NCI-H82 treated with DMSO at 0.1 percent for 48 hours (cell line): Measurements from ENCODE around the gene FBXO48.

Experiments
- DNase-seq: peaks from one replicate; lab custom pipeline; 2025; ENCODE audit not compliant: unreplicated experiment; lab: John Stamatoyannopoulos, UW

Gene FBXO48

DNA sequence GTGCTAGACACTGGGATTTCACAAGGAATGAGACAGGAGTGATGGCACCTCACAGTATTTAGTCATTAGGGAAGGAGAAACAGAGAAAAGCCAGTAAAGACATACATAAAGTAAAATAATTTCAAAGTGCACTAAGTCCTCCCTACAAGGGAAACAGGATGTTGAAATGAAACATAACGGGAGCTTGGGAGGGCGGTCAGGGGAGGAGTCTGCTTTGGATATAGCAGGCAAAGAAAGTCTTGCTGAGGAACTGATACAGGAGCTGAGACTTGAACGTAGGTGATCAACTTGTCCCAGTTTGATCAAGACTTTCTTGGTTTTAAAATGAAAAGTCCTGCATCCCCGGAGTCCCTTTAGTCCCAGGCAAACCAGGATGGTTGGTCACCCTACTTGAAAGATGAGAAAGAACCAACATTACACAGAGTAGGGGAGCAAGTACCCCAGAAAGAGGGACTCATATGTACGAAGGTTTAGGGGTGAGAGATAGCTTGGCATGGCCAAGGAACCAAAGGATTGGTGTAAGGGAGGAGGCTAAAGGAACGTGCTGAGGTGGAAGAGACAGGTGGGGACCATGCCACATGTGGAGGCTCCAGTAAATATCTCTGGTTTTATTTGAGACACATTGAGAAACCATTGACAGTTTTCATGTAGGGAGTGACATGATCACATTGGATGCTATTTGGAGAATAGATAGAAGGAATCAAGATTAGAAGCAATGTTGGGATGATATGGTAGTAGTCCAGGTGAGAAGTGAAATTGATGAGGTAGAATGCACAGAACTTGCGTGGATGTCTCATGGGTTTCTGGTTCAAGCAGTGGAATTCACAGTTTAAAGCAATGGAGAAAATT lies 28.4 kb downstream of the FBXO48 start:
- no peak for DNase-seq

- no peak for DNase-seq
Measured at GRCh38 chr2:68436270-68436669, 30.8 kb downstream of the FBXO48 start.

DNA sequence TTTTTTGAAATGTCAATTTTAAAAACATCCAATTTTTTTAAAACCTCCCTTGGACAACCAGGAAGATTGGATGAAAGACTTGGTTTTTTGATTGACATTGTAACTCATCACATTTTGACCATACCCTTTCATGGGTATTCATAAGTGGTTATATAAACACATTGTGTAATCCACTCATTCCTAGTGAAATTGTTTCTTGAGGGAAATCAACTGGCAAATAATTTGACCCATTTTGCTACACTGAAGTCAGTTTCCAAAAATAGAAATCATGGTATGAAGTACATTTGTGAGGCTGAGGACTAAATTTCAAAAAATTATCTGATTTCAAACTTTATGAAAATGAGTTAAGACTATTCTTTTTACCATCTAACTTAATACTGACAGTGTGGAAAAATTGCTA lies 31.5 kb downstream of the FBXO48 start:
- no peak for DNase-seq

DNA sequence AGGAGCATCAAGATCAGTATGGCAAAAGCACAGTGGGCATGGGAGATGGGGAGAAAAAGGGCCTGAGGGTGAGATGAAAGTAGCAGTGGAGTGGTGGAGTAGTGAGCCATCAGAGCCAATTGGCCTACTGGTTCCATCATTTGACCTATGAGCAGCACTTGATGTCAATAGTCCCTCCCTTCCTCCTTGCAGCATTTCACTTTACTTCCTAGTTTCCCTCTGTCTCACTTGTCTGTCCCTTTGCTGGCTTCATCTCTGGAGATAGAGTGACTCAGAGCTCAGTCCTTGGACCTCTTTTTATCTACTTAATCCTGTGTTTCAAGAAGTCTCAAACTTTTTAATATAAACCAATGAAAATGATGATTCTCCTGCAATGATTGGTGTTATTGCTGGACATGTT lies 32.1 kb downstream of the FBXO48 start:
- no peak for DNase-seq

GRCh38 chr2:68432696-68433658 lies 34.1 kb downstream of the FBXO48 start:
- no peak for DNase-seq

DNA sequence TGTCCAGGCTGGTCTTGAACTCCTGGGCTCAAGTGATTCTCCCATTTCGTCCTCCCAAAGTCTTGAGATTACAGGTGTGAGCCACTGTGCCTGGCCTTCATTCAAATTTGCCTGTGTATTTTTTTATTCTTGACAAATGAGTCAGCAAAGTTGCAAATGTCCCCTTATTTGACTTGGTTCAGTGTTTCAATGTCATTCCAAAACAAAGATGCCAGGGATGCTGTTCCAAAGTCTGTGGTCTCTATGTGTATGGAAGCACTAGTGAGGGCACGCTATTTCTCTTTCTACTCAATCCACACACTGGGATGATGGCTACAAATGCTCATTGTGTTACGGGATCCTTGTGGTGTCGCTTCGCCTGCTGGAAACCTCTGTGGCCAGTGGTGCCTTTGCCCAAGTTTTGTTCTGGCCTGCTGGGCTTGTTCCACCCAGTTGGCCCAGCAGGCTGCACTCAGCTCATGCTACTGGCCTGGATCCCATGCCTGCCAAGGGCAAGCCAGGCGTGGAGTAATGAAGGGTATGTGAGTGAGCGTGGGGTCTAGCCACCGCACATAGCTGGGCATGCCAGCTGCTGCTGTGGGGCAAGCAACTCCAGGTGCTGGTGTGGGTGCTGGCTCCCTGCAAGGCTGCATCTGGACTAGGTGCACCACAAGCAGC lies 35.6 kb downstream of the FBXO48 start:
- DNase-seq: no peak

DNA sequence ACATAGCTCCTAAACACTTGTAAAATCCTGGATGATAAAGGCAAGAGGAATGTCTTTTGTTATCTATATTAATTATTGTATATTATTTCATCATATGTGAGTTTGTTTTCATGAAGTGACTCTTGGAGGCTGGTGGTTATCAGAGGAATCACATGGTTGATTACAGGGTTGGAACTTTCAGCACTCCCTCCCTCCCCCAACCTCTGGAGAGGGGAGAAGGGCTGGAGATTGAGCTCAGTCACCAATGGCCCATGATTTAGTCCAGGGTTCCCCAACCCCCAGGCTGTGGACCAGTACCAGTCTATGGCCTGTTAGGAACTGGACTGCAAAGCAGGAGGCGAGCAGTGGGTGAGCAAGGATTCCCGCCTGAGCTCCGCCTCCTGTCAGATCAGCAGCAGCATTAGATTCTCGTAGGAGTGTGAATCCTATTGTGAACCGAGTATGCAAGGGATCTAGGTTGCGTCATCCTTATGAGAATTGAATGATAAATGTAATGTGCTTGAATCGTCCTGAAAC lies 37.7 kb downstream of the FBXO48 start:
- DNase-seq: no peak

DNA sequence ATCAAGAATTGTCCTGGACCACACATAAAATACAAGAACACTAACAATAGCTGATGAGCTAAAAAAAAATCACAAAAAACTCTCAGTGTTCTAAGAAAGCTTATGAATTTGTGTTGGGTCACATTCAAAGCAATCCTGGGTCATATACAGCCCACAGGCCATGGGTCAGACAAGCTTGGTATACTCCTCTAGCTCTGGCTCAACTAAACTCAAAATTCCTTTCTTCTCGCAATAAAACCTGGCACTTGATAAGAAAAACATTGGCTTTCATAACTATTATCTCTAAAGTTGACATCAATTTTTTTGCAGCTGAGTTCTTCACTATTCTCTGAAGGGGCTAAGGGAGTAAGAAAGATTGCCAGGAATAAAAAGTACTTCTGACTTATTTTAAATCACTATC lies 38.3 kb downstream of the FBXO48 start:
- no peak for DNase-seq

- no peak for DNase-seq
Measured at GRCh38 chr2:68428126-68428525, 39.0 kb downstream of the FBXO48 start.

DNA sequence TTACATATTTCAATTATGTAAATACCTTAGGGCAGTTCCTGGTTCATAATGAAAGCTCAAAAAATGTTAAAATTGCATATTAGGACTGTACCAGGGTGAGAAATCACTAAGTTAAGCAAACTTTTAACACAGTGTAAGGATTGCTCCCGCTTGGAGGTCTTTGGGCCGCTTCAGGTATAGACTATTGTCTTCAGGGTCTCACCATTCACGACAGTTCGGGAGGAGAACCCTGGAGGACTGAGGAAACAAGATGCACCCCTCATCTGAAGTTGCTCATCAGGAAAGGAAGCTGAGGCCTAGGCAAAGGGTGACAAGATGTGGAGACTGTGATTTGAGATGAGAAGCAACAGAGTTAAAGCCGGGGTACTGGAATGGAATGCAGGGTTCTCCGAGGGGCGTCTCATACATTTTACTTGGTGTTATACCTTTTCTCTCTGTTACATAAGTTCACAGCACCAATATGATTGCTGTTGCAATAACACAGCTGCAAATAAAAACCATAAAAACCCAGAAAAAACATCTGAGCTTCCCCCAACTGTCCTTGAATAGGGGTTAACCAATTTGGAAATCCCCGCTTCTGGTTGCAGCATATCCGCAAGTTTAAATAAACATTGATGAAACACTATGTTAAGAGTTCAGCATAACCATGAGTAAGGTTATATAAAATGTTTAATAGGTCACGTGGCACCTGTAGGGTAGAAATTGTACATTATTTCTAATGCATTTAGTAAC lies 40.1 kb downstream of the FBXO48 start:
- DNase-seq: no peak

GRCh38 chr2:68426446-68426845 lies 40.6 kb downstream of the FBXO48 start:
- DNase-seq: no peak

- no peak for DNase-seq
Measured at GRCh38 chr2:68425503-68425902, 41.6 kb downstream of the FBXO48 start.

- DNase-seq: no peak
Measured at GRCh38 chr2:68423966-68424650, 43.0 kb downstream of the FBXO48 start.

GRCh38 chr2:68420254-68420910 lies 46.7 kb downstream of the FBXO48 start:
- no peak for DNase-seq

GRCh38 chr2:68418855-68419254 lies 48.2 kb downstream of the FBXO48 start:
- no peak for DNase-seq

DNA sequence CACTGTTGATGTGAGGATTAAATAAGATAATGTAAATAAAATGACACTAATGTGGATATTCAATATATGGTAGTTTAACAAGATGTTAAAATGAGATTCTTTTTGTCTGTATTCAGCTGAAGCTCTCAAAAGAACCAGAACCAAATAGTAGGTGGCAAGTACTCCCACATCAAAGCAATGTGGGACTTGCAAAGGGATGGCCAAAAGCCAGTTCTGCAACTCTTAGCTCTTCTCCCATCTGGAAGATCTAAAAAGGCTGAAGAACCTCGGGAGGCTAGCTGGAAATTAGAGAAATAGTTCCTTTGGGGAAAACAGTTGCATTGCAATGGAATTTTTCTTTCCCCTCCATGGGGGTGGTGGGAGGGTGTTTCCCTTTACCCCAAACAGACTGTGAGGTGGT lies 48.7 kb downstream of the FBXO48 start:
- DNase-seq: no peak

- DNase-seq: no peak
Measured at GRCh38 chr2:68417926-68418325, 49.2 kb downstream of the FBXO48 start.

DNA sequence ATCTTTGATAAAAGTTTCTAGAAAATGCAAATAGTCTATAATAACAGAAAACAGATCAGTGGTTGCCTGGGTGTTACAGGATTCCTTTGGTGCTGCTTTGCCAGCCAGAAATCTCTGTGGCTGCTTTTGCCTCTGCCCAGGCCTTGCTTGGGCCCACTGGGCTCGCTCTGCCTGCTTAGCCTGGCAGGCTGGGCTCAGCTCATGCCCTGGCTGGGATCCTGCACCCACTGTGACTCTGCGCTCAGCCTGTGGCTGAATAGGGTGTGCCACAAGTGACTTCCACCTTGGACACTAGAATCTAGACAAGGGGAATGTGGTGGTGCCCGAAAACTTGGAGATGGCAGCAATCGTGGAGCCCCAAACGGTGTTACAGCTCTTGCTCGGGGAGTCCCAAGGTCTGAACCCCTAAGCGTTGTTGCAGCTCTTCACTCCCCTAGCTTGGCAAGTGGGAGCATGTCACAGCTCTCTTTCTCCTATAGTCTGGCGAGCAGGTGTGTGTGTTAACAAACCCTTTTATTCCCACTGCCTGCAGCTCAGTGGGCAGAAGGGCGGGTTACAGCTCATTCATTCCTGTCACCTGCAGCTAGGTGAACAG lies 50.9 kb downstream of the FBXO48 start:
- DNase-seq: no peak

DNA sequence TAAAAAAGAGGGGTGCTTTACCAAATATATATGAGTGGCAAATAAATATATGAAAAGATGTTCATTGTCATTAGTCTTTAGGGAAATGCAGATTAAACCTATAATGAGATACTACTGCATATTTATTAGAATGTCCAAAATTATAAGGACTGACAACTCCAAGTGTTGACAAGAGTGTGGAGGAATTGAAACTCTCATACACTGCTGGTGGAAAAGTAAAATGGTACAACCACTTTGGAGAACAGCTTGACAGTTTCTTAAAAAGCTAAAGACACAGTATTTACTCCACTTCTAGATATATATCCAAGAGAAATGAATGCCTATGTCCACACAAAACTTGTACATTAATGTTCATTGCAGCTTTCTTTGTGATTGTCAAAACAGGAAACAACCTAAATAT lies 51.6 kb downstream of the FBXO48 start:
- DNase-seq: no peak
